Stimulated activated CD8-positive, alpha-beta memory T cell treated with anti-CD3 and anti-CD28 coated beads, Interleukin-12 subunit alpha, Interleukin-12 subunit beta, amount 100 ng/mL, for 24 hours (primary cell): ENCODE measurements around the gene SCN10A.

Experiments used
- DNase-seq: peaks from one replicate; pipeline ENCODE4 v3.0.0-alpha.2; 2020; ENCODE audit errors: extremely low read depth

The SCN10A gene

GRCh38 chr3:38720465-38720864, 95.6 kb downstream of the SCN10A start:
- no peak for DNase-seq

GRCh38 chr3:38717355-38718240, 98.4 kb downstream of the SCN10A start:
- no peak for DNase-seq

GRCh38 chr3:38713121-38713520, 102.9 kb downstream of the SCN10A start:
- no peak for DNase-seq

GRCh38 chr3:38711321-38711720, 104.7 kb downstream of the SCN10A start:
- no peak for DNase-seq

- no peak for DNase-seq
Observed at GRCh38 chr3:38707730-38708129, 108.3 kb downstream of the SCN10A start.

- DNase-seq = no peak
Observed at GRCh38 chr3:38706961-38707360, 109.1 kb downstream of the SCN10A start.

- DNase-seq = no peak
Observed at GRCh38 chr3:38702231-38702630, 113.8 kb downstream of the SCN10A start.

GRCh38 chr3:38698760-38699159, 117.3 kb downstream of the SCN10A start:
- DNase-seq = no peak

GRCh38 chr3:38698061-38698460, 118.0 kb downstream of the SCN10A start:
- no peak for DNase-seq

GRCh38 chr3:38696034-38696433, 120.0 kb downstream of the SCN10A start:
- no peak for DNase-seq

GRCh38 chr3:38690185-38690584, 125.8 kb downstream of the SCN10A start:
- DNase-seq = no peak

GRCh38 chr3:38689774-38690173, 126.2 kb downstream of the SCN10A start:
- no peak for DNase-seq

- no peak for DNase-seq
Observed at GRCh38 chr3:38689346-38689745, 126.7 kb downstream of the SCN10A start.

- DNase-seq = no peak
Observed at GRCh38 chr3:38687321-38687720, 128.7 kb downstream of the SCN10A start.

GRCh38 chr3:38684546-38684945, 131.5 kb downstream of the SCN10A start:
- no peak for DNase-seq

GRCh38 chr3:38669668-38670067, 146.3 kb downstream of the SCN10A start:
- no peak for DNase-seq

GRCh38 chr3:38662544-38662943, 153.5 kb downstream of the SCN10A start:
- no peak for DNase-seq

- DNase-seq = no peak
Observed at GRCh38 chr3:38658841-38659240, 157.2 kb downstream of the SCN10A start.

- no peak for DNase-seq
Observed at GRCh38 chr3:38657369-38657768, 158.6 kb downstream of the SCN10A start.

GRCh38 chr3:38655708-38656300, 160.2 kb downstream of the SCN10A start:
- no peak for DNase-seq

- no peak for DNase-seq
Observed at GRCh38 chr3:38653685-38654537, 162.1 kb downstream of the SCN10A start.

GRCh38 chr3:38652934-38653333, 163.1 kb downstream of the SCN10A start:
- DNase-seq = no peak
